Activated naive CD8-positive, alpha-beta T cell treated with anti-CD3 and anti-CD28 coated beads, Interleukin-2, amount 50 U/mL, for 24 hours (primary cell): Measurements from ENCODE around the gene LIMCH1.

Source experiments
- ATAC-seq: fragments of 150-1000 bp; cut with Tn5 transposase; one replicate; pipeline ENCODE4 v1.10.0; 2021
- DNase-seq: peaks from one replicate; pipeline ENCODE4 v3.0.0; 2021
- H3K27ac Mint-ChIP-seq: one replicate; pipeline ENCODE4 v1.8.0; 2021; ENCODE audit warnings: mild to moderate bottlenecking, mixed read lengths
- H3K27me3 Mint-ChIP-seq: one replicate; pipeline ENCODE4 v1.8.0; 2021; ENCODE audit warnings: mixed read lengths
- H3K36me3 Mint-ChIP-seq: one replicate; pipeline ENCODE4 v1.8.0; 2021; ENCODE audit warnings: low read depth, mixed read lengths
- H3K4me1 Mint-ChIP-seq: one replicate; pipeline ENCODE4 v1.8.0; 2021; ENCODE audit warnings: mixed read lengths
- H3K4me3 Mint-ChIP-seq: one replicate; pipeline ENCODE4 v1.8.0; 2021; ENCODE audit warnings: mild to moderate bottlenecking, moderate library complexity, mixed read lengths
- H3K9me3 Mint-ChIP-seq: one replicate; pipeline ENCODE4 v1.8.0; 2021; ENCODE audit warnings: mixed read lengths

Gene LIMCH1

DNA sequence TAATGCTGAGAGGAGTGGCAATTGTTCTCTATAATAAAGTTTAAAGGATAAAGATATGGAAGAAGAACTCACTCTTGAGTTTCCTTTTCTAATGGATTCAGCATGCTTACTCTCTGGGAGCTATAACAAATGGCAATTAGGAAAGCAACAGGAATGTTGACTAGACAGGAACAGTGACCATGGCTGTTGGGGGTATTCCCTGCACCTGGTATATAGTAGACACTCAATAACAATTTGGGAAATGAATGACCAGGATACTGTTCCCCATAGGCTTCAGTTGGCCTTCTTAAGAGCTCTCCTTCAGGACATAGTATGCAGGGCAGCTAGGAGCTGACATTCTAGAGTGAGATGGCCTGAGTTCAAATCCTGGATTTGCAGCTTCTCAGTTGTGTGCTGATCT, 1.8 kb downstream of the LIMCH1 start:
- Mint-ChIP-seq H3K27me3 (peaks cover 4% of the 10 kb centered on the region), H3K36me3 (no peaks in the 10 kb centered on the region), H3K9me3 (no peaks in the 10 kb centered on the region), H3K27ac (no peak overlapping the region), H3K4me3 (no peak overlapping the region), H3K4me1 (no peaks in the 10 kb centered on the region)
- DNase-seq: no peak
- no peak for ATAC-seq

DNA sequence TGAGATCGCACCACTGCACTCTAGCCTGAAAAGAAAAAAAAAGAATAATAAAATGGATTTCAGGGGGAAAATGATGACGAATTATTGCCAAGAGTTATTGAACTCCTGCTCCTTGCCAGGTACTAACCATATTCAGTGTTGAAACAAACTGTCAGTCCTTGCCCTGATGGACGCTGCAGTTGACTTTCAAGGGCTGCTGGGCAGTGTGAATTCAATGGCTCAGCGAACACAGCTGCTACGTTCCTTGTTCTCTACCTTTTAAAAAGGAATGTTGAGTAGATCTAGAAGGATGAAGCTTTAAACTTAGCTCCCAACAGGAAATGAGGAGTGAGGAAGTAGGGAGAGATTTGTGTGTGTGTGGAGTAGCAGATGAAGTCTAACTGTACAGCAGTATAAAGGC, 2.7 kb downstream of the LIMCH1 start:
- Mint-ChIP-seq H3K9me3 (no peaks in the 10 kb centered on the region), H3K4me1 (no peaks in the 10 kb centered on the region), H3K36me3 (no peaks in the 10 kb centered on the region), H3K4me3 (no peak overlapping the region), H3K27ac (no peak overlapping the region), H3K27me3 (peaks cover 4% of the 10 kb centered on the region)
- no peak for DNase-seq
- no peak for ATAC-seq

DNA sequence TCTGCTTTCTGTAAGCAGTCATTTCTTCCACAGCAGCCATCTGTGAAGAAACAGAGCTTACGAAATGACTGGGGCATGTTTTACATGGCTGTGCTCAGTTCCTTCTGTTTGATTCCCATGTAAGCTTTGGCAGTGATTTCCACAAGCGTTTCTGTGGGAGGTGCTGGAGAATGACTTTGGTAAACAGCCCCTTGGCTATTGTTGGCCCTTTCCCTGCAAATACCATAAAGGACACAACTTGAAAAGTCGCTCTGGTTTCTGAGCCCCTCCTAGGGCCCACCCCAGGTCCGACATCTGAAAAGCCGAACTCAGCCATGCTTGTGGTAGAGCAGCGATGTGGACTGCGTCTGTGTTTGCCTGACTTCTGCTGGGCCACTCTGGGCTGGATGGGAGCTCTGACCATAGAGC, 3.7 kb downstream of the LIMCH1 start:
- DNase-seq (no peak), ATAC-seq (no peak)
- Mint-ChIP-seq H3K4me3 (no peak overlapping the region), H3K27ac (no peak overlapping the region), H3K36me3 (no peaks in the 10 kb centered on the region), H3K9me3 (no peaks in the 10 kb centered on the region), H3K4me1 (no peaks in the 10 kb centered on the region), H3K27me3 (peaks cover 4% of the 10 kb centered on the region)

DNA sequence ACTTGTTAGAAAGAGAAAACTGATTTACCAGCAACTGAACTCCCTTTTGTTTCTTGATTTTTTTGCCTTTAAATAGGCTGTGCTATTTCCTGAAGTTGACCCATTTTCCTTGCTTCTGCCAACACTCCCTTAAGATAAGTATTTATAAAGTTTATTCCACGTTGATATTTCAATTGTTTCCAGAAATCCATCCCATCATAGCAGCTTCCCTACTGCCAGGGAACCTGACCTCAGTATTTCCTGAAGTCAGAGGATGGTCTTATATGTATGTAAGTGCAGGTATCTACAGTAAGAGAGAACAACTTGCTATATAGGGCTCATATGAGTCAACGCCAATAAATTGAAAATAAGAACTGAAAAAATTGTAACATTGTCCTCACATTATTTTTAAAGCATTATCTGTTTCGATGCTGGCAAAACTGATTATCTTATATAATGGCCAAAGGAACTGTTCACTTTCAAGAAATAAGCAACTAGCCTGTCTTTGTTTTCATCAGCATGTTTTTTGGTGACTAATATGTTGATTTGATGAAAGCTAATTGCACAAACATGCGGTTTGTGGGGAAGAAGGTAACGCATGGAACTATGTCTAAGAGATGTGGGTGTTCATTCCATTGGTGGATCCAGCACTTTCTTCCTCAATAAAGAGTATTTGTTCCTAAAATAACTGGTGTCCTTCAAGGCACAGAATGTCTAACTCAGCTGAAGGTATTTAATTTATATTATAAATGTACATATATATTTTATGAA, 4.7 kb downstream of the LIMCH1 start:
- no peaks in the 10 kb centered on the region for H3K36me3 Mint-ChIP-seq
- no peak overlapping the region for H3K27ac Mint-ChIP-seq
- no peaks in the 10 kb centered on the region for H3K9me3 Mint-ChIP-seq
- no peaks in the 10 kb centered on the region for H3K4me1 Mint-ChIP-seq
- ATAC-seq (no peak), DNase-seq (no peak)
- peaks cover 4% of the 10 kb centered on the region for H3K27me3 Mint-ChIP-seq
- H3K4me3 Mint-ChIP-seq: no peak overlapping the region

DNA sequence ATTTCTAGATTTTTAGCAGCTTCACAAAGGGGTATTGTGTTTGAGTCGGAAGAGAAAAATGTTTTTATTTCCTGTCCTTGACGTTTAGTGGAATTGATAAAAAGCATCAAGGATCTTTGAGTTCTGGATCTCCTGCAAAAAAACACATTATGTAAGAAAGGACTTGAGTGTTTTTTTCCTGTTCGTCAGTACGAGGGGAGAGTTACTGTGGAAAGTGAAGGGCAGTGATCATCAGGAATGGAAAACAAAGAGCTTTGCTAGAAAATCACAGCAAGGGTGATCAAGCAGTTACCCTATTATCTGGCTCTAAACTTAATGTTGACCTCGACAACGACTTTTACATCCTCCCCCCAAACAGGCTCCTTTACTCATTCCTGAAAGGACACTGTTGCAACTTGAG, 7.3 kb downstream of the LIMCH1 start:
- Mint-ChIP-seq H3K4me3 (no peak overlapping the region), H3K27me3 (no peaks in the 10 kb centered on the region), H3K36me3 (no peaks in the 10 kb centered on the region), H3K27ac (no peak overlapping the region), H3K4me1 (no peaks in the 10 kb centered on the region), H3K9me3 (no peaks in the 10 kb centered on the region)
- ATAC-seq (no peak), DNase-seq (no peak)

DNA sequence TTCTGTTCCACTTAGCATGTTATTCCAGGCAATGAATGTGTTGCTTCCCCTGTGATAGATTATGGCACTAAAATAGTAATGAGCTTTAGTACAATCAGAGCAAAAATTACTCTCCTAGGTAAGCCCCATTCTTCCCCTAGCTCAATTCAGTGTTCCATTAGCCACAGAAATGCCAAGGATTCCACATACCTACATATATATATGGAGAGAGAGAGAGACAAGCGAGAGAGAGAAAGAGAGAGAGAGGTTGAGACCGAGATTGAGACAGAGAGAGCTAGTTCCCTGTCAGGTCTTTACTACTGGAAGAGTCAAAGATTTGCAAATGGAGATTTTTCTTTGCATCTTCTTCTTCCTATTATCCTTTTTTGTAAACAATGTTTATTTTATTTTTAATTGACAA, 8.7 kb downstream of the LIMCH1 start:
- DNase-seq (no peak), ATAC-seq (no peak)
- Mint-ChIP-seq H3K4me3 (no peak overlapping the region), H3K27me3 (no peaks in the 10 kb centered on the region), H3K36me3 (no peaks in the 10 kb centered on the region), H3K9me3 (no peaks in the 10 kb centered on the region), H3K27ac (no peak overlapping the region), H3K4me1 (no peaks in the 10 kb centered on the region)

DNA sequence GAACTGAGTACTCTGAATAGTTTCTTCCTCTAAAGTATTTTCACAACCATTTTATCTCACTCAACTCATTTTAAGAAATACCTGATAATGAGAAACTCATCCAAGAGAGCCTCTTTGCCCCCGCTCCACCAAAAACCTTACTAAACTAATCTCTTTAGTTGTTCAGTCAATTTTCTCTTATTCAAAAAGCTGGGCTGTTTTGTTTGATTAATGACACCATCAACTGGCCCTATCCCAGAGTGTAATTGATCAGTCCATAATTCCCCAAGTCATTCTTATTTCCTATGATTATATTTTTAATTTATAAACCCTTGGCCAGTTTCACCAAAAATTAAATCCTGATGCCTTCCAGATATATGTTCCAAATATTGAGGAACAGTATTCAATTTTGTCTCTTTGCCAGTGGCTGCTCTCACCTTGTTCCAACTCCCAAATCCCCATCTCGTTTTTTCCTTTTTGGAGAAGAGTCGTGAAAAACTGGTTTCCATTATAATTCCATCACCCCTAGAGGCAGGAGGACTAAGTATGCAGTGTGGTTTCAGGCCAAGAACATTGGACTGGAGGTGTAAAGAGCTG, 10.4 kb downstream of the LIMCH1 start:
- no peak overlapping the region for H3K27ac Mint-ChIP-seq
- no peaks in the 10 kb centered on the region for H3K4me1 Mint-ChIP-seq
- no peak overlapping the region for H3K4me3 Mint-ChIP-seq
- H3K9me3 Mint-ChIP-seq: no peaks in the 10 kb centered on the region
- H3K27me3 Mint-ChIP-seq: no peaks in the 10 kb centered on the region
- DNase-seq (no peak), ATAC-seq (no peak)
- no peaks in the 10 kb centered on the region for H3K36me3 Mint-ChIP-seq

DNA sequence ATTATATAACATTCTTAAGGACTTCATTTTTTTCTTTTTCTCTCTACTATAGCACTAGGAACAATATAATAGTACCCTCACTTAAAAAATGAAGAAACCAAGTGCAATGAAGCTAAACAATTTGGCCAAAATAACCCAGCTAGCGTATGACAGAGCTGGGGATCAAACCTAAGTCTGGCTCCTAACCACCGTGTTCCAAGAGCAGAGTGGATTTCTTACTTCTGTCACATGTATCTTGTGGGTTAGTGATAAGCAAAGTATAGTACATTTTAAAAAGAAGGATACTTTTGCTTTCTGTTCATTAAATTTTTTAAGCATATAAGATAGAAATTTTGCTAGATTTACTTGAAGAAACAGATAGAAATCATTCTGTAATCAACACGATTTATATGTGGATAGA, 11.5 kb downstream of the LIMCH1 start:
- no peak overlapping the region for H3K4me3 Mint-ChIP-seq
- H3K4me1 Mint-ChIP-seq: no peaks in the 10 kb centered on the region
- ATAC-seq: no peak
- H3K36me3 Mint-ChIP-seq: no peaks in the 10 kb centered on the region
- no peaks in the 10 kb centered on the region for H3K9me3 Mint-ChIP-seq
- no peaks in the 10 kb centered on the region for H3K27me3 Mint-ChIP-seq
- no peak for DNase-seq
- H3K27ac Mint-ChIP-seq: no peak overlapping the region

DNA sequence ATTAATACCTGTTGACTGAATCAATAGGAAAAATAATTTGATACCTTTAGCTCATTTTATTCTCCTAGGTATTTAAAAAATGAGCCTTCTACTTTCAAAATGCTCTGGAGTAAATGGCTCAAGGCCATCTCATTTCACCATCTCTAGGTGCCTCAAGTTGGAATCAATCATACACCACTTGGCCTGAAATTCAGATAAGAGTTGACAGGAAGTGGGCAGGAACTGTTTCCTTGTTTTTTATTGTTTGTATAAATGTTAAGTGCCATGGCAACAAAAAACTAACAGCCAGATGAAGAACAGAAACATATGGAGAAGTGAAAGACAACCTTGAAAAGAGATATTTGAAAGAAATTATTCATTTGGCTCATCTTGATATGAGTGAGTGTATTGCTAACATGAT, 12.4 kb downstream of the LIMCH1 start:
- Mint-ChIP-seq H3K4me1 (no peaks in the 10 kb centered on the region), H3K36me3 (no peaks in the 10 kb centered on the region)
- DNase-seq: no peak

DNA sequence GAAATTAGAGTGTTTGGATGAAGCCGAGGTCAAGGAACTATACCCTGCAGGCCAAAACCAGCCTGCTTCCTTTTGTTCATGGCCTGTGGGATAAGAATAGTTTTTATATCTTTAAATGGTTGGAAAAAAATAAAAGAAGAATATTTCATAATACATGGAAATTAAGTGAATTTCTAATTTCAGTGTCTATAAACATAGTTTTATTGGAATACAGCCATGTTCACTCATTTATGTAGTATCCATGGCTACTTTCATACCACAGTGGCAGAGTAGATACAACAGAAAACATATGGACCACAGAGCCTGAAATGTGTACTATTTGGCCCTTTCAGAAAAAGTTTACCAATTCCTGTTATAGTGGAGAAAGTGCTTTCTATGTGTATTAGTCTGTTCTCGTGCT, 13.6 kb downstream of the LIMCH1 start:
- DNase-seq (no peak), ATAC-seq (no peak)
- no peaks in the 10 kb centered on the region for H3K36me3 Mint-ChIP-seq
- peaks cover 2% of the 10 kb centered on the region for H3K27me3 Mint-ChIP-seq
- no peaks in the 10 kb centered on the region for H3K9me3 Mint-ChIP-seq
- no peaks in the 10 kb centered on the region for H3K4me1 Mint-ChIP-seq
- H3K4me3 Mint-ChIP-seq: no peak overlapping the region
- no peak overlapping the region for H3K27ac Mint-ChIP-seq

More for the DNA sequence above, 12.4 kb downstream of the LIMCH1 start:
- no peaks in the 10 kb centered on the region for H3K9me3 Mint-ChIP-seq
- ATAC-seq: no peak
- H3K4me3 Mint-ChIP-seq: no peak overlapping the region
- H3K27ac Mint-ChIP-seq: no peak overlapping the region
- H3K27me3 Mint-ChIP-seq: no peaks in the 10 kb centered on the region

DNA sequence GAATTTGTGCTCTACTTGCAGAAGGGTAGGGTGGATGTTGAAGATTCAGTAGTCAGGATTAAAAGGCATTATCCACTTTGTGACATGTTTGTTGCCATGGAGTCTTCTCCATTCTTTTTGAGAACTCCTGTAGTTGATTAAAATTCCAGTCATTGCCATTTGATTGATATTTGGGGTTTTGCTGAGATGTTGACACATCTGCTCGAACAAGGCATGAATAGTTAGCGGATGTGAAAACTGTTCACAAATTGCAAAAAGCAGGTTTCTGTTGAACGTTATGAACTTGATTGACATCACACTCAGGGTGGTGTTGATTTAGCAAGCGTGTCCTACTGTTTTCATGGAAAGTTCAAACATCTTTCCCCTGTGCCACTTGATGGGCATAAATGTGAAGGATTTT, 16.9 kb downstream of the LIMCH1 start:
- no peak overlapping the region for H3K4me3 Mint-ChIP-seq
- DNase-seq (no peak), ATAC-seq (no peak)
- H3K27me3 Mint-ChIP-seq: peaks cover 2% of the 10 kb centered on the region
- no peaks in the 10 kb centered on the region for H3K36me3 Mint-ChIP-seq
- H3K9me3 Mint-ChIP-seq: no peaks in the 10 kb centered on the region
- H3K27ac Mint-ChIP-seq: no peak overlapping the region
- H3K4me1 Mint-ChIP-seq: no peaks in the 10 kb centered on the region

DNA sequence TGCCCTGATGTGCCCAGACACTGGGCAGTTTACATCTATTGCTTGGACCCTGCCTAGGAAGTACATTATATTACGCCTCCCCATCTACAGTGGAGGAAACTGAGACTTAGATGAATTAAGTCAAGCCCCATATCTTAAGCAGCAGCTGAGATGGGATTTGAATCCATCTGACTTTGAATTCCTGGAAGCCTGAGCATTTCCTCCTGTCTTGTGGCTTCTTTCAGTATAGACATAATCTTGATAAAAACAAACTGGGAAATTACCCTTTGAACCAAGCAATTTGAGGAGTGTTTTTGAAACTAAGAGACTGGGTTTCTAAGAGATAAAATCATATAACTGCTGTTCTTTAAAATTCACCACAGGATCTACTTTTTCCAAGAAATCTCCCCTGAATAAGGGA, 18.6 kb downstream of the LIMCH1 start:
- ATAC-seq (no peak), DNase-seq (no peak)
- H3K4me1 Mint-ChIP-seq: no peaks in the 10 kb centered on the region
- peaks cover 2% of the 10 kb centered on the region for H3K27me3 Mint-ChIP-seq
- H3K4me3 Mint-ChIP-seq: no peak overlapping the region
- no peaks in the 10 kb centered on the region for H3K36me3 Mint-ChIP-seq
- no peak overlapping the region for H3K27ac Mint-ChIP-seq
- H3K9me3 Mint-ChIP-seq: no peaks in the 10 kb centered on the region

DNA sequence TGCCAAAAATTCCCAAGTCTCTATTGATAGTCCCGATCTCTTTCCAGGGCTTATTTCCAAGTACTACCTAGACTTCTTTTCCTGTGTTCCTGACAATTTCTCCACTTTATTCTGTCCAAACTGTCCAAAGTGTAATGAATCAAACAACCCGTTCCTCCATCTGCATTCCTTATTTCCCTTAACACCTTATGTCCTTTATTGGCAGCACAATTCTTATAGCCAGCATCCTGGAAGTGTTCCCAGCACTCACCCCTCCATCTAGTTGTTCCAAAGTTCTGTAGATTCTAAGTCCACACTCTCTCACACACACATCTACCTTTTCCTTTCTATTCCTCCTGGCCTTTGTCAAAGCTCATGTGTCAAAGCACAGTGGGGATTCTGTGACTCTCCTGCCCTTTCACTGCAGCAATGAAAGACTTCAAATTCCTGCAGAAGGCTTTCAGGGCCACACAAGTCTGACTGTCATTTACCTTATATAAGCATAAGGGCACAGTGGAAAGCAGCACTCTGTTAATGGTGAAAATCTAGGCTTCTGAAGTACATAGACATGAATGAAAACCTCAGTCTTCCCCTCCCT, 22.1 kb downstream of the LIMCH1 start:
- peaks cover 2% of the 10 kb centered on the region for H3K27me3 Mint-ChIP-seq
- no peak for ATAC-seq
- no peak overlapping the region for H3K27ac Mint-ChIP-seq
- H3K9me3 Mint-ChIP-seq: no peaks in the 10 kb centered on the region
- H3K4me3 Mint-ChIP-seq: no peak overlapping the region
- no peaks in the 10 kb centered on the region for H3K4me1 Mint-ChIP-seq
- no peak for DNase-seq
- H3K36me3 Mint-ChIP-seq: no peaks in the 10 kb centered on the region

DNA sequence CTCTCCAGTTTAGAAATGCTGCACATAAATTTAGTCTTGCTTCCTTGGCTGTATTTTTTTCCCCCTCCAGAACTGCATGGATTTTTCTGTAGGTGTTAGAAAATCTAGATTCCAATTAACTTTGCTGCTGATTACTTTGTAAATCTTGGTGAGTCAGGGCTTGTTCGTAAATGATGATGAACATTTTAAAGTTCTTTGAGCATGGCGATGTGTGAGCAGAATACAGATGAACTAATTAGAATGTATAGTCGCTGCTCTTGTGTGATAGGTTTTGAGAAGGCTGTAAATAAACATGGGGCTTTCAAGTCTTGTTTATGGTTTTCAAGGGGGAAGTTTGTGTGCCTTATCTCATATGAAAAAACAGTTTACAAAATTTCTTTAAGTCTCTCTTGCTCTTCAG, 23.3 kb downstream of the LIMCH1 start:
- H3K27ac Mint-ChIP-seq: no peak overlapping the region
- no peak for ATAC-seq
- no peak overlapping the region for H3K4me3 Mint-ChIP-seq
- peaks cover under 1% of the 10 kb centered on the region for H3K27me3 Mint-ChIP-seq
- DNase-seq: no peak
- H3K4me1 Mint-ChIP-seq: no peaks in the 10 kb centered on the region
- H3K9me3 Mint-ChIP-seq: no peaks in the 10 kb centered on the region
- no peaks in the 10 kb centered on the region for H3K36me3 Mint-ChIP-seq

DNA sequence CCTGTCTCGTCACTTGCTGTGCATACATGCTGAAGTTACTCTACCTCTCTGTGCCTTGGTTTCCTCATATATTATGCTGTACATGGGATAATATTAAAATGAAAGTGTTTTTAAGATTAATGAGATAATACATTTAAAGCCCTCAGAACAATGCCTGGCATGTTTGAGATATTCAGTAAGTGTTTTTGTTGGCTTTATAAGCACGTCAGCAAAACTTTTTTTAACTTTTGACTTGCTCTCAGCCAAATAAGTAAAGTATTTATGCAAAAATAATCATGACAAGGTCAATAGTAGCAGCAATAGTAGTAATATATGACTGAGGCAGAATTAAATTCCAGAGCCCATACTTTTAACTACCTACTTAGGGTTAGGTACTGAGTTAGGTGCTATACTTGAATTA, 29.2 kb downstream of the LIMCH1 start:
- H3K27ac Mint-ChIP-seq: no peak overlapping the region
- H3K36me3 Mint-ChIP-seq: no peaks in the 10 kb centered on the region
- no peaks in the 10 kb centered on the region for H3K9me3 Mint-ChIP-seq

More for the DNA sequence above, 29.2 kb downstream of the LIMCH1 start:
- Mint-ChIP-seq H3K27me3 (peaks cover 2% of the 10 kb centered on the region), H3K4me3 (no peak overlapping the region), H3K4me1 (no peaks in the 10 kb centered on the region)
- ATAC-seq: no peak
- DNase-seq: no peak
